GM23248 (cell line): ENCODE measurements around the gene BSPRY.

Experiments used
- EZH2 ChIP-seq: fragments of 200-600 bp; sonication (generic); IDR thresholded peaks from 2 replicates; pipeline ENCODE4 v1.6.1; 2018; ENCODE audit warnings: antibody characterized with exemption, mild to moderate bottlenecking; ENCODE audit not compliant: insufficient read depth, poor library complexity, severe bottlenecking
- EZH2phosphoT487 ChIP-seq: fragments of 200-600 bp; sonication (generic); IDR thresholded peaks from 2 replicates; pipeline ENCODE4 v1.6.1; 2018; ENCODE audit warnings: antibody characterized with exemption, moderate library complexity, mild to moderate bottlenecking, low read depth; ENCODE audit not compliant: insufficient read depth

DNA sequence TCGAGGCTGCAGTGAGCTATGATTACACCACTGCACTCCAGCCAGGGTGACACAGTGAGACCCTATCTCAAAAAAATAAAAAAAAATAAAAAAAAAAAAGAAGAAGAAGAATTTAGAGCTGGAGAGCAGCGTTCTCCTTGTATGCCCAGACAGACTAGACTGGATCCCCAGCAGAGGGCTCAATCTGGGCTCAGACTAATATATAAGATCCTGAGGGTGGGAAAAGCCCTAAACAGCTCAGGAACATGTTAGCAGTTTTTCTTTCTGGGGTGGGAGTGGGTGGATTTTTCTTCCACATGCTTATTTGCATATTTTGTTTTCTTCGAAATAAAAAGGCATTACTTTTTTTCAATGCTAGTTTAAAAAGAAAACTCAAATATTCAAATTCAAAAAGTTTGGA is 904 bp upstream of the BSPRY start:
- TF ChIP-seq EZH2 (no peak), EZH2phosphoT487 (no peak)
